Gastrocnemius medialis (tissue), 4 donors: ENCODE measurements around the gene IDS.

Experiments used
- POLR2A ChIP-seq, 2 donors: fragments of 450-650 bp; IDR thresholded peaks; one replicate each; pipeline ENCODE4 v1.6.1; 2017; ENCODE audit warnings: antibody characterized with exemption in 2 of 2, mild to moderate bottlenecking in 2 of 2, moderate library complexity in 2 of 2
- TF ChIP-seq, protein P1 (sequence below), 5 experiments: fragments of 450-650 bp in 3 of 5; fragments of 200-600 bp in 2 of 5; sonication (generic) in 2 of 5; IDR thresholded peaks in 4 of 5; conservative IDR thresholded peaks in 1 of 5; 1 replicate in 4 of 5; 2 replicates in 1 of 5; pipeline ENCODE4 v1.5.1; 2016 to 2019; ENCODE audit warnings: antibody characterized with exemption in 5 of 5, mild to moderate bottlenecking in 3 of 5, moderate library complexity in 3 of 5

DNA sequence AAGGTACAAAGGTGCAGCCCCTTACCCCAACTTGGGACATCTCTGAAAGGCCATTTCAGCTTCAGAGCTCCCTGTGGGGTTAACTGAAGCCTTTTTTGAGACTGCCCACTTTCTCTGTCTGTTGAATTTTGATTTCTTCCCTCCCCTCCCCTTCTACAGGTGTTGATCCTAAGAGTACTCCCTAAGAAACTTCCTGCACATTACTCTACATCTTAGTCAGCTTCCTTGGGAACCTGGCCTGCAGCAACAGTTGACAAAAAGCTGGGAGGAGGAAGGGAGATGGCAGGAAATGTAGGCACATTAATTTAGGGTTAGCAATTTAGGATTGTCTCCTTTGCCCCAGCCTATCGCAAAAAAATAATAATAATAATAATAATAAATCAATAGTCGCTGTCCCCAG is 1.2 kb upstream of the IDS start:
- TF ChIP-seq, protein P1, sequence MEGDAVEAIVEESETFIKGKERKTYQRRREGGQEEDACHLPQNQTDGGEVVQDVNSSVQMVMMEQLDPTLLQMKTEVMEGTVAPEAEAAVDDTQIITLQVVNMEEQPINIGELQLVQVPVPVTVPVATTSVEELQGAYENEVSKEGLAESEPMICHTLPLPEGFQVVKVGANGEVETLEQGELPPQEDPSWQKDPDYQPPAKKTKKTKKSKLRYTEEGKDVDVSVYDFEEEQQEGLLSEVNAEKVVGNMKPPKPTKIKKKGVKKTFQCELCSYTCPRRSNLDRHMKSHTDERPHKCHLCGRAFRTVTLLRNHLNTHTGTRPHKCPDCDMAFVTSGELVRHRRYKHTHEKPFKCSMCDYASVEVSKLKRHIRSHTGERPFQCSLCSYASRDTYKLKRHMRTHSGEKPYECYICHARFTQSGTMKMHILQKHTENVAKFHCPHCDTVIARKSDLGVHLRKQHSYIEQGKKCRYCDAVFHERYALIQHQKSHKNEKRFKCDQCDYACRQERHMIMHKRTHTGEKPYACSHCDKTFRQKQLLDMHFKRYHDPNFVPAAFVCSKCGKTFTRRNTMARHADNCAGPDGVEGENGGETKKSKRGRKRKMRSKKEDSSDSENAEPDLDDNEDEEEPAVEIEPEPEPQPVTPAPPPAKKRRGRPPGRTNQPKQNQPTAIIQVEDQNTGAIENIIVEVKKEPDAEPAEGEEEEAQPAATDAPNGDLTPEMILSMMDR (IDR thresholded peaks at IDR 0.05 in 4 of 5, conservative IDR thresholded peaks at IDR 0.05 in 1 of 5), result no peak
- no peak for TF ChIP-seq POLR2A (IDR thresholded peaks at IDR 0.05)
